Pons (tissue), 1 donor: ENCODE data around the gene WWC1.
A peak's percentile ranks its signal among the peaks of the same experiment; 100 is the strongest.
"Not testable (repeated sequence)": the region's sequence is repeated elsewhere in the genome, so short reads cannot be mapped to it uniquely, and the experiment has no call there.

Experiments
- DNase-seq: peaks from one replicate; pipeline ENCODE4 v3.0.0-alpha.2; 2016; ENCODE audit warnings: low spot score

The WWC1 gene

DNA sequence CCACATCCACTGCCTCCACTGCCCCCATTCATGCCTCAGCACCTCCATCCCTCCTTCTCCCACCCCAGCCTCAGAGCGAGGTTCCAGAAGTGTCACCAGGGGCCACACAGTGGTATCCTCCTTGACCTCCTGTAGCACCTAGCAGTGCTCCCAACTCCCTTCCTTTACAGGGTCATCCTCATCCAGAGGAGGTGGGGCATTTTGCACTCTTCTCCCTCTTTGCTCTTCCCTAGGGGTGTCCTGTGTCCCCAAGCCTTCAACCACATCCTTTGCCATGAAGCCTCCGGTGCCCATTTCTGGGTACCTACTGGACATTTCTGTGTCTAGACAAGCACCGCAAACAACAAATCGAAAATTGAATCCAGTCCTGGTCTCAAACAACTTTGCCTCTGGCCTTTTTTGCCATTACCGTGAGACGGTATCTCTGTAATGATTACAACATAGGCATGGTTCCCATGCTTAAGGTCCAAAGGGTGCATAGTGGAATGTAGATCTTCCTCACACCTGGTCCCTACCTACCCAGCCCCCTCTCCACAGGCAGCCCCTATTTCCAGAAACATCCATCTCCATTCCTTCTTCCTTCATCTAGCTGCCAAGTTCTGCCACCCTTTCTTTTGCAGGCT, 17.6 kb downstream of the WWC1 start:
- DNase-seq, result no peak

DNA sequence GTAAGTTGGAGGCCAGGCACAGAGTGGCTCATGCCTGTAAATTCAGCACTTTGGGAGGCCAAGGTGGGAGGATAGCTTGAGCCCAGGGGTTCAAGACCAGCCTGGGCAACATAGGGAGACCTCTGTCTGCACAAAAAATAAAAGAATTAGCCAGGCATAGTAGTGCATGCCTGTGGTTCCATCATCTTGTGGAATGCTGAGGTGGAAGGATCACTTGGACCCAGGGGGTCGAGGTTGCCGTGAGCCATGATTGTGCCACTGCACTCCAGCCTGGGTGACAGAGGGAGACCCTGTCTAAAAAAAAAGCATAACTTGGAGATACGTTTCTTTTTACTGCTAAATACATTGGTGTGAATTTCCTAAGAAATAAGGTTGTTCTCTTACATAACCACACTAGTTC, 19.1 kb downstream of the WWC1 start:
- not testable (repeated sequence) for DNase-seq

DNA sequence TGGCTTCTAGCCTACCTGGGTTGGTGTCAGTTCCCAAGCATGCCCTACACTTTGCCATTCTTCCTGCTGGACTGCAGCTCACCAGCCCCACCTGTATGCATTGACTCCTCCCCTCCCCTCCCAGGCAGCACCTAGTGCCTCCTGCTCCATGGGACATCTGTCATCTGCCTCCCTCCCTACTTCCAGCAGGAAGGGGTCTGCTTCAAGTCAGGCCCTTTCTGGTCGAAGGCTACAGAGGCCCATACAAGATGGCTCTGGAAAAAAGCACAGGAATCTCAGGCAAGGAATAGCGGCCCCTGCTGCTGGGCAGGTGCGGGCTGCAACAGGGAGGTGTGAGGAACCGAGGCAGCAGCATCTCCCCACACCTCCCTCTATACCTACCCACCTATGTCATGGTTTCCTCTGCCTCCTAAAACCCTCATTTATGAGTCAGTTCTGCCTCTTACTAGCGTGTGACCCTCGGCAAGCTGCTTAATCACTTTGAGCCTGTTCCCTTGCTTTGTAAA, 19.7 kb downstream of the WWC1 start:
- no peak for DNase-seq

DNA sequence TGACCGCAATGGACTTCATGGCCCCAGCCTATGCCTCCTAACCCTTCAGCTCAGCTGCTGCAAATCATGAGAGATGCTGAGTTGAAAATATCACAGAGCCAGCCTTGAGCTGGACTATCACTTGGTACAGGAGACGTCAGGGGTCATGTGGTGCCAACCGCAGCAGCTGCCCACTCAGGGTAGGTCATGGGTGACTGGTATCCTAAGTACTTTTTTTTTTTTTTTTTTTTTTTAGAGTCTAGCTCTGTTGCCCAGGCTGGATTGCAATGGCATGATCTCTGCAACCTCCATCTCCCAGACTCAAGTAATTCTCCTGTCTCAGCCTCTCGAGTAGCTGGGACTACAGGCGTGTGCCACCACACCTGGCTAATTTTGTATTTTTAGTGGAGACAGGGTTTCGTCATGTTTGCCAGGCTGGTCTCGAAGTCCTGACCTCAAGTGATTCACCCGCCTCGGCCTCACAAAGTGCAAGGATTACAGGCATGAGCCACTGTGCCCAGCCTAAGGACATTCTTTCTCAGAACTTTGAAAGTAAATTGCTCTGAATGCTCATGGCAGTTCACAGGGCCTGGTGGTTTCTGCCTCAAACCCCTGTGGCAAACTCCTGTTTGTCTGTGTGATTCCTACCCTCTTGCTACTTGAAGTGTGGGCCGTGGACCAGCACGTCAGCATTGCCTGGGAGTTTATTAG, 21.3 kb downstream of the WWC1 start:
- no peak for DNase-seq

DNA sequence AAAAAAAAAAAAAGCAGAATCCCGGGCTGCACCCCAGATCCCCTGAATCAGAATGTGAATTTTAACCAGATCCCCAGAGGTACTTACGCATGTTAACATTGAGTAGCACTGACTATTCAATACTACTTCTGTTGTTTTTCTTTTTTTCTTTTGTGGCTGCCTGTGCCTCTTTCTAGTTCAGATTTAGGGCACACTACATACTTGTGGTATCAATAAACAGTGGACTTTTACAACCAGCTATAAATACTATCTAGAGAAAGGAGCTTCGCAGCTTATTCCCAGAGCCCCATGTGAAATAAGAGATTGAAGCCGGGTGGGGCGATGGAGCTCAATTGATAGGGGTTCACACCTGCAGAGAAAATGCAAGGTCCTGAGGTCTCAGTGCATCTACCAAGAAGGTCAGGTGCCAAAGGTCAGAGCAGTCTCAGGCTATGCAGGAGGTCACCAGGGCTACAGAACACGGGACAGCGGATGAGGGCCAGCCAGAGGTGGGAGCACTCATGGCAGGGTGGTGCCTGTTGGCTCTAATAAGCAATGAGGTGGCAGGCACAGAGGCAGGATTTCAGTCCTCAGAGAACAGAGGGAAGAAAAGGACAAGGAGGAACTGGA, 22.3 kb downstream of the WWC1 start:
- no peak for DNase-seq

DNA sequence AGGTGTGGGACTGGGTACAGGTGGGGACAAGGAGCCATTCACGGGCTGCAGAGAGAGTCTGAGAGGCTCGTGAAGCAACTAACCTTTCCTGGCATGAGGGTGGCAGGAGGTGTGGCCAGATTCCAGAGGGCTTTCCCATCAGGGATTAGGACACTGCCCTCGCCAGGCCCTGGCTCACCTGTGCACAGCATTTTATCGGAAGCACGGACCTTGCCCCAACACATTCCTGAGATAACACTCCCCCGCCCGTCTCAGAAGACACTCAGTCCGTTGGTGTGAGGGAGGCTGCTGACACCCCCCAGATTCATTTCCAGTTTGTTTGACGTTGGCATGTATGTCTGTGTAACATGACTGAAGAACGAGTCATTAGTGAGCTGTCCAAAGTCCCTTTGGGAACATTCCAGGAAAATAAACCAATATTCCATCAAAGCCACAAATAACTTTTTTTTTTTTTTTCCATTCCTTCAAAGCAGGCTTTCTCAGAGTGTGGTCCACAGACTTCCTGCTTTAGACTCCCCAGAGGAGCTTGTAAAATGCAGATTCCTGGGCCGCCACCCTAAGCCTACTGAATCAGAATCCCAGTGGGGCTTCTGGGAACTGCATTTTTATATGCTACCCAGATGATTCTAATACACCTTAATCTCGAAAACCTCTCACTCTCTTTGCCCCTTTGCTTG, 23.4 kb downstream of the WWC1 start:
- no peak for DNase-seq

DNA sequence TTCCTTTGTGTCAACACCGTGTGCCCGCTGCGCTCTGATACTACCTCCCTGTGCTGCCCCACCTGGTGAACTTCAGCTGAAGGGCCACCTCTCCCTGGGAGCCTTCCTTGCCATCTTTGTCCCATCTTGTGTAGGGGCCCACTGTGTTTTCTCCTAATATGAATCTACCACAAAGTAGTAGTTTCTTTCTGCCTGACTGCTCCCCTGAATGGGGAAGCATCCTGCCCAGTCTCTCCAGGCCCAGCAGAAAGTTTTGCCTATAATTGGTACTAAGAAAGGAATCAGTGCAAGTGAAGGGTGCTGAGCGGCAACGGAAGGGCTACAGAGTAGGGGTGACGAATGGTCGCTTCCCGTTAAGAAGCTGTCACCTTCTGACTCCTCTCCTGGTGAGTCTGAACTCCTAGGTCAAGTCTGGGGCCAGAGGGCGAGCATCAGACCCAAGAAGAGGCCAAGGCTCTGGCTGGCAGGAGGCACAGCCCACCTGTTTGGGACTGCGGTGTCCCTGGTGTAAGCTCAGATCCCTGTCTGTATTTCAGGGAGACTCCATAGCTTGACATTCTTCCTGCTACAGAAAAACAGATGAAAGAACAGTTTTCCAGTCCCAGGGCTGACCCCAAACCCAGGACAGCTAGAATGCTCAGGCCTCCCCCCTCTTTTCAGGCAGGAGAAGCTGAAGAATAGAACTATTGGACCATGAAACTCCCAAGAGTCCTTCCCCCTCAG, 24.1 kb downstream of the WWC1 start:
- no peak for DNase-seq

DNA sequence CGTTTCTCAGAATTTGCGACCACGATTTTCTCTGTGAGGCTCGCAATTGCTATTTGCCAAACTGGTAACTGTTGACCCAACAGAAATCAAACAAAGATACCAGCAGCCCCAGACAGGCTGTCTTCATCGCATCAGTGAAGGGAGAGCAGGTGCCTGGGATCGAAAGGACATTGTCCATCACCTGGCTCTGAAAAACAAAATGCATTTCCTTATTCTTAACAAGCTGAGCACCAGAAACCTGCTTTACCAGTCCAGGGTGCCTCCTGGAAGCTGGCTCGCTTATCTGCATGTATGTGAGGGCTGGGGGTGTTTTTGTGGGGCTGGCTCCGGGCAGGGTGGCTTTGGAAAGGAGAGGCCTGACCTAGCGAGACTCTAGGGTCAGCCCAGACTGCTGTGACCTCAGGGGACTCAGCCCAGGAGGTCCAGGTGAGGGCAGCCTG, 24.7 kb downstream of the WWC1 start:
- DNase-seq, result no peak

DNA sequence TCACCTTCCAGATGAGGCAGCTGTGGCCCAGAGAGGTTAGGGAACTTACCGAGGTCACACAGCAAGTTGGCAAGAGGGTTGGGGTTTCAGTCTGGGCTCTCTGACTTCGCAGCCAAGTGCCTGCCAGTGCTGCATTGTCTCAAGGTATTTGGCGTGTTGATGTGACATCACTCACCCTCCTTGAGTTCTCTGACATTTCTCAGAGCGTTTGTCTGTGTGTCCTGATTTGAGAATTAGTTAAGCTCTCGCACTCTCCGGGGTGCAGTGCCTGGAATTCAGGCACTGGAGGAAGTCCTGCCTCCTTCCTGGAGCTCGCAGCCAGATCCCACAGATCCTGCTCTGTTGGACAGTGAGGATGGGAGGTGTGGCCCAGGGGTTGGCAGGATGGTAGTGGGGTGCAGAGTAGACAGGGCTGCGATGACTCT, 25.7 kb downstream of the WWC1 start:
- DNase-seq, result peak; percentile 24

DNA sequence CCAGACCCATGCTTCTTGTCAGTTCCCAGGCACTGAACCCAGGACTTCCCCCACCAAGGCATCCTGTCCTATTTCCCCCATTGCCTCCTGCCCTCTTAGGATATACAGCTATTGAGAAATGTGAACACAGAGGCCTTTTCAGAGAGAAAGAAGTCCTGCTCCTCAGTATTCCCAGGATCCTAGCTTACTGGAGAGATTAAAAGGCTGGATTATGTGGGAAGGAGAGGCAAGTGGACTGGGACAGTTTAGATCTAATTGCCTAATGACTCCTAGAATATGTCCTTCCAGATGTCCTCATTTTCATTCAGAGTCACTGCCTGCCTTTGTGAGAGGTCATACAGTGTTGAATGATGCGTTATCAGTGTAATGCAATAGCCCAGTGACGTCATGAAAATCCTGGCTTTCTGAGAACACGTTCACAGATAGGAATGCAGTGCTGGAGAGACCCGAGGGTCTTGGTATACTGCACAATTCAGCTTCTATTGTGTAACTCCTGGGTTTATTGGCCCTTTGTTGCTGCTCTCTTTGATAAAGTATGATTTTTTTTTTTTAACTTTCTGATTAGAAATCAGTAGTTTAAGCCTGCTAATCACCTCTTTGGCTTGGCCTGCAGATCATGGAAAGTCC, 26.2 kb downstream of the WWC1 start:
- no peak for DNase-seq

DNA sequence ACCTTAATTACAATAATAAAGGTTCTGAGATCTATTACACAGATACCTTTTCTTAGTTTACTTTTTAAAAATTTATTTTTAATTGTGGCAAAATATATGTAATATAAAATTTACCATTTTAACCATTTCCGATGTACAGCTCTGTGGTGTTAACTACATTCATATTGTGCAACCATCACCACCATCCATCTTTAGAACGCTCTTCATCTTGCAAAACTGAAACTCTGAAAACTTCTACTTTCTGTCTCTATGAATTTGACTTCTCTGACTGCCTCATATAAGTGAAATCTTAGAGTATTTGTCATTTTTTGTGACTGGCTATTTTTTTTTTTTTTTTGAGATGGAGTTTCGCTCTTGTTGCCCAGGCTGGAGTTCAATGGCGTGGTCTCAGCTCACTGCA, 26.8 kb downstream of the WWC1 start:
- no peak for DNase-seq

DNA sequence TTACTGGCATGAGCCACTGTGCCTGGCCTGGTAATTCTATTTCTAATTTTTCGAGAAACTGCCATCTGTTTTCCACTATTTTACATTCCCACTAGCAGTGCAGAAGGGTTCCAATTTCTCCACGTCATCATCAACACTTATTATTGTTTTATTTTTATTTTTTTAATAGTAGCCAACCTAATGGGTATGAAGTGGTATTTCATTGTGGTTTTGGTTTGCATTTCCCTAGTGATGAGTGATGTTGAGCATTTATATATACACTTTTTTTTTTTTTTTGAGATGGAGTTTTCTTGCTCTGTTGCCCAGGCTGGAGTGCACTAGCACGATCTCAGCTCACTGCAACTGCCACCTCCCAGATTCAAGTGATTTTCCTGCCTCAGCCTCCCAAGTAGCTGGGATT, 28.3 kb downstream of the WWC1 start:
- DNase-seq, result no peak

DNA sequence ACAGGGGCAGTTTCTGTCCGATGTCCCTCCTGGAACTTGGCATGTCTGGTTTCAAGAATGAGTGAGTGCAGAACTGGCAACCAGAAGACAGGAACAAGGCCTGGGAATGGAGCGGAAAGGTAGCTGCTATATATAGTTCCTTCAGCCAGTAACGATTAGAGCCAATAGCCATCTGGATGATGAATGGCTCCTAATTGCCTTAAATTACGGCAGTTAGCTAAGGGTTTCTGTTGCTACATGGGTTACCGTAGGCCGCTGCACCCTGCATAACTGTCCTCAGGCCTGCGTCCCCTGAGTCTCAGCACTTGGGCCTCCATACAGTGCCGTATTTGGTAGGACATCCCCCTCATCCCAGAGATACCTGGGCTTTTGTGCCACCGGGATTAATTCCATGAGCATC, 29.4 kb downstream of the WWC1 start:
- no peak for DNase-seq

DNA sequence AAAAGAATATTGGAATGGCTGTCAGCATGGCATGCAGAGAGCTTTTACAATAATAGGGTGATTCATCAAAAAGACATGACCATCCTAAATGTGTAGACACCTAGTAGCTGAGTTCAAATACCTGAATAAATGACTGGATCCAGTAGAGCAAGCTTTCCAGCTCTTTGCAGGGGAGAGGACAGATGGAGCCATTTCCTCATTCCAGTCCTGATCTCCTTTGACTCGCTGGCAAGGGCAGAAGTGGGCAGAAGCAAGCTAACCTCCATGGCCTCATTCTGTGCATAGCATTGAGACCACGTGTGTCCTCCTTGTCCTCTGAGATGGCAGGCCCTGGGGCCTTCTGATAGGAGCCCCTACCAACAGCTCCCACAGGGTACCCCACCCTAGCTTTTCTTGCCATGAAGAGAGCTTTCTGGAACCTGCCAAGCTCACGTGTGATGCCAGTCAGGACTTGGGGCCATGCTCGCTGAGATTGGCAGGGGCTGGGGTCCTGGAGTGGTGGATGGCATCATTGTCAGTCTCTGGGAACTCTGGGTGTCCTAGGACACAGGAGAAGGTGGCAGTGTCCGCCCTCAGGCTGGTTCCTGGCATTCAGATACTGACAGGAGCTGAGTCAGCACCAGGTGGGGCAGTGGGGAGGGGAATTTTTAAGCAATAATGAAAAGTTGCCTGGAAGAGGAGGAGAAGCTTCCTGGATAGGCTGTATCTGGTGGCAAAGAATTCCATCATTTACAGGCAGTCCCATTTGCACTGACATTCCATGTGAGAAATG, 33.6 kb downstream of the WWC1 start:
- no peak for DNase-seq

DNA sequence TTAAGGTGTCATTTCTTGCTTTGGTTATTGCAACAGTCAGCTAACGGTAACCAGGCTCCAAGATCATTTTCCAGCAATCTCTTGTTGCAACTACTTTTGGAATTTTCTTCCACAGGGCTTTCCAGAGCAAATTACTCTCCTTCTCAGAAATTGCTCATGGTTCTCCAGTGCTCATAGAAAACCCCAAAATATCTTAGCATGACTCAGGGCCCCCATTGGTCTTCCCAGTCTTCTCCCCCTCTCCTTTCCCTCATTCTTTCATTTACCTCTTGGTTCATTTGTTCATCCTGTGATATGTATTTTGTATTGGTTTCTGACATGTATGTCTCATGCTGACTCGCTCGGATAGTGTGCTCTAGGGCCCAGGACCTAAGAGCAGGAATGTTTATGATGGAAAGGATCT, 35.6 kb downstream of the WWC1 start:
- DNase-seq, result no peak

DNA sequence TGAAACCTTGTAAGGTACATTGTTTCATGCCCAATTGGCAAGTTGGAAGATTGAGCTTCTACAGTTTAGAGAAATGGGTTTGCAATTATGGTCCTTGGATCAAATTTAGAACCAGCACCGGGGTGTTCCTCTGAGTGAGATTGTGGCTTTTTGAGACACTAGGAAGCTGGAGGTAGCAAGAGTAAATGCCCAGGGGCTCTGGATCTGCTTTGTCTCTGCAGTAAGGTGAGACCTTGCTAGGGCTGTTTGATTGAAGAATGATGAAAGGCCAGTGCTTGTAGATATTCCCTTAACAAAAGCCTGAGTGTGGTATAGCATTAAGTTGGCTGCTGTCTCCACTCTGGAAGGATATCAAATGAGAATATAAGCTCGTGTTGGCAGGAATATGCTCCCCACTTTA, 36.0 kb downstream of the WWC1 start:
- no peak for DNase-seq

DNA sequence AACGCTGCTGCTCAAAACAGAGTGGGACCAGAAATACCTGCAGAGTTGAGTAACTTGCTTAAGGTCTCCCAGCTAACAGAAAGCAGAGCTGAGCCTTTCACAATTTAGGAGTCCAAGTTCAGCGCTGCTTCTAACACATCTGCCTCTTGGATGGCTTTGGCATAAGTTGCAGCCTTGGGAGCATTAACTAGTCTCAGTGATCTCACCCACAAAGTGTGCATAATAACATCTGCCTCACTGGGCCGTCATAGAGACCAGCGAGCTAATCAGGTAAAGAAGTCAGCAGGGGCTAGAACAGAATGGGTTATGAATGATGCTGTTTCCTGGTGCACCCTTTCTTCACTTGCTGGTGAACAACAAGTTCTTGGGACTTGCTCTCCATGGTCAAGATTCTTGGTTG, 36.5 kb downstream of the WWC1 start:
- DNase-seq, result no peak

DNA sequence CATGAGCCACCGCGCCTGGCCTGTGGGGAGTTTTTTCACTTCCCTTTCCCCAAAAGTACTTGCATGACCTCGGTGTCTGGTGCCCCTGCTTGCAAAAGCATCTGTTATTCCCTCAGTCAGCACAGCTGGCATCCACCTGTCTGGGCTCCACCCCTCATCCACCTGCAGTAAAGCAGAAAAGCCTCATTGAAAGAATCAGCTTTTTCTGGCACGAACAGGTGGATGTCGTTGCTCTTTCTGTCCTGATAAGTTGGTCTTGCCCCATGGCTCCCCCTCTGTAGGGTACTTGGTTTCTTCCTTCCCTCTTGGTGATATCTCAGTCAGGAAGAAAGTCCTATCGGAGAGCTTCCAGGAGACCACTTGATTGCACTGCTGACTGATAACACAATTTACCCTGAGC, 37.4 kb downstream of the WWC1 start:
- DNase-seq, result peak; percentile 31

DNA sequence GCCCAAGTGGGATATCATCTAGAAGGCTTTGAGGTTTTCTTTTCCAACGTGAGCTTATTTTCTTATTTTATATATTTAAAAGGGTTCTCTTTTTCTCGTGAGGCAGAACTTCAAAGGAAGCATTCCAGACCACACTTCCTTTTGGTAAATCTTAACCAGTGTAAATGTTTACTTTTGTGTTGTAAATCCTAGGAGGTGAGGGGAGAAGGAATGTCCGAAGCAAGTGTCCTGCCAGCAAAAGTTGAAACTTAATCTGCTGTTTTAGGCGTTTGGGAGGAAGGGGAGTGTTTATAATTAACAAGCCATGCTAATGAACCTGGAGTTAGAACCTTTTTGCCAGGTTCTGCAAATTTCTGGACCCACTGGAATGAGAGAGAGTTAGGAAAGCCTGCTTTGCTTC, 37.9 kb downstream of the WWC1 start:
- no peak for DNase-seq

DNA sequence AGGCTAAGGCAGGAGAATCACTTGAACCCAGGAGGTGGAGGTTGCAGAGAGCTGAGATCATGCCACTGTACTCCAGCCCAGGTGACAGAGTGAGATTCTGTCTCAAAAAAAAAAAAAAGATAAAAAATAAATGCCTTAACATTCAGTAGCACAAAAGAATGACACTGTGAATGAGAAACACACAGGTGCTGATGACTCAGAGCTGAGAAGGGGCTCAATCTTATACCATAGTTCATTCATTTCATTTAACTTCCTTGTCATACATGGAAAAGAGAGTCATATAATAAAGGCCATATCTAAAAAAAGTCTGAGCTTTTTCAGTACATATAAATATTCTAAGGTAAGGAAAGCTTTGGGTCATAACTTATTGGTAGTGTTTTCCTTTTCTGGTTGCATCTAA, 40.6 kb downstream of the WWC1 start:
- no peak for DNase-seq

DNA sequence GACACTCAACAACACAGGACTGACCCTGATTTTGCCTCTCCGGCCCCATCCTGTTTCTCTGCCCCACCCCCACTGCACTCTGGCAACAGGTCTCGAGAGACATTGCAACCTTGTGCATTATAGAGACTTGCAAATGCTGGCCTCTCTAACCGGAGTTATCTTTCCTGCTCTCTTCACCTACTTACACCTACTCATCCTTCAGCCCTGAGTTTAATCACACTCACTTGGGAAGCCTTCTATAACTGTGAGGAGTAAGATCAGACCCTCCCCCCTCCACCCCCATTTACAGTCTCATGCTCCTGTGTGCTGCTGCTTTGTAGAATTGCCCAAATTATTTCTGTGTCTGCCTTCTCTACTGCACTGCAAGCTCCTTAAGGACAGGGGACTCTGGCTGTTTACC, 42.8 kb downstream of the WWC1 start:
- no peak for DNase-seq
